Sigmoid colon (tissue), 7 donors: ENCODE data around the gene CXorf49. TPM values are rescaled to one million over a fixed set of nuclear protein-coding genes. Genes with fewer than 3 reads are reported as not detected.

Experiments
- DNase-seq: peaks from one replicate; pipeline ENCODE4 v3.0.0-alpha.2; 2019
- H3K27ac ChIP-seq, 4 donors: fragments of 200-600 bp; sonication (generic); one replicate each; pipeline ENCODE4 v1.5.1; 2016 to 2019; ENCODE audit warnings: mild to moderate bottlenecking in 1 of 4
- H3K27me3 ChIP-seq, 3 donors: fragments of 200-600 bp; sonication (generic); one replicate each; pipeline ENCODE4 v1.5.1; 2019; ENCODE audit warnings: mild to moderate bottlenecking in 1 of 3
- H3K36me3 ChIP-seq, 4 donors: fragments of 200-600 bp; sonication (generic); one replicate each; pipeline ENCODE4 v1.5.1; 2016 to 2019
- H3K4me1 ChIP-seq, 4 donors: fragments of 200-600 bp; sonication (generic); one replicate each; pipeline ENCODE4 v1.5.1; 2017 to 2019
- H3K4me3 ChIP-seq, 4 donors: fragments of 200-600 bp; sonication (generic); one replicate each; pipeline ENCODE4 v1.5.1; 2017 to 2019; ENCODE audit warnings: mild to moderate bottlenecking in 2 of 4, moderate library complexity in 1 of 4
- H3K9me3 ChIP-seq, 4 donors: fragments of 200-600 bp in 3 of 4; sonication (generic) in 3 of 4; one replicate each; pipeline versions ENCODE4 v1.5.1 to v1.6.1; 2013 to 2019
- CTCF ChIP-seq, 4 experiments: fragments of 450-650 bp in 3 of 4; fragments of 200-600 bp in 1 of 4; IDR thresholded peaks; one replicate each; pipeline ENCODE4 v1.5.1; 2016 to 2019; ENCODE audit warnings: antibody characterized with exemption in 4 of 4, mild to moderate bottlenecking in 3 of 4, moderate library complexity in 2 of 4
- EP300 ChIP-seq, 4 donors: sonication (generic); formaldehyde crosslinking; IDR thresholded peaks; one replicate each; pipeline ENCODE4 v1.6.1; 2017; ENCODE audit warnings: antibody characterized with exemption in 4 of 4
- POLR2A ChIP-seq, 2 donors: fragments of 450-650 bp; IDR thresholded peaks; one replicate each; pipeline ENCODE4 v1.6.1; 2016; ENCODE audit warnings: antibody characterized with exemption in 2 of 2, mild to moderate bottlenecking in 2 of 2, moderate library complexity in 2 of 2
- POLR2AphosphoS5 ChIP-seq, 4 donors: sonication (generic); formaldehyde crosslinking; IDR thresholded peaks; one replicate each; pipeline ENCODE4 v1.6.1; 2017; ENCODE audit warnings: antibody characterized with exemption in 4 of 4
- WGBS, 2 donors: extraction: QIAGEN DNeasy Blood & Tissue Kit; methylation state at CpG; one replicate each; pipeline ENCODE4 v1.1.7; 2013; 5-methylcytosine and 5-hydroxymethylcytosine counted together
- intact Hi-C: fragments of 100-400 bp; cut with DNase I; formaldehyde crosslinking; loops from one replicate; pipeline ENCODE4 v1.15.1; 2023
- polyA plus RNA-seq, 3 donors: library from polyadenylated mRNA; stranded (reverse); fragments of 200-250 nt; gene quantifications; one replicate each; pipeline ENCODE4 v1.2.3, GENCODE V29; 2013
- small RNA-seq, 3 donors: library from RNA; depleted of rRNA; stranded (forward); fragments of <200 nt; gene quantifications; one replicate each; pipeline ENCODE3, GENCODE V24; 2016
- total RNA-seq, 4 donors: library from RNA; depleted of rRNA; stranded (reverse); fragments of >200 nt; gene quantifications; one replicate each; pipeline ENCODE4 v1.1.0, GENCODE V29; 2016
- donor health status: healthy with polysubstance abuse.
- donor health status: Bipolar disorder and iron deficiency.
- donor health status: healthy.

CXorf49 gene
- total and polyA plus RNA-seq, 7 donors = not detected

DNA sequence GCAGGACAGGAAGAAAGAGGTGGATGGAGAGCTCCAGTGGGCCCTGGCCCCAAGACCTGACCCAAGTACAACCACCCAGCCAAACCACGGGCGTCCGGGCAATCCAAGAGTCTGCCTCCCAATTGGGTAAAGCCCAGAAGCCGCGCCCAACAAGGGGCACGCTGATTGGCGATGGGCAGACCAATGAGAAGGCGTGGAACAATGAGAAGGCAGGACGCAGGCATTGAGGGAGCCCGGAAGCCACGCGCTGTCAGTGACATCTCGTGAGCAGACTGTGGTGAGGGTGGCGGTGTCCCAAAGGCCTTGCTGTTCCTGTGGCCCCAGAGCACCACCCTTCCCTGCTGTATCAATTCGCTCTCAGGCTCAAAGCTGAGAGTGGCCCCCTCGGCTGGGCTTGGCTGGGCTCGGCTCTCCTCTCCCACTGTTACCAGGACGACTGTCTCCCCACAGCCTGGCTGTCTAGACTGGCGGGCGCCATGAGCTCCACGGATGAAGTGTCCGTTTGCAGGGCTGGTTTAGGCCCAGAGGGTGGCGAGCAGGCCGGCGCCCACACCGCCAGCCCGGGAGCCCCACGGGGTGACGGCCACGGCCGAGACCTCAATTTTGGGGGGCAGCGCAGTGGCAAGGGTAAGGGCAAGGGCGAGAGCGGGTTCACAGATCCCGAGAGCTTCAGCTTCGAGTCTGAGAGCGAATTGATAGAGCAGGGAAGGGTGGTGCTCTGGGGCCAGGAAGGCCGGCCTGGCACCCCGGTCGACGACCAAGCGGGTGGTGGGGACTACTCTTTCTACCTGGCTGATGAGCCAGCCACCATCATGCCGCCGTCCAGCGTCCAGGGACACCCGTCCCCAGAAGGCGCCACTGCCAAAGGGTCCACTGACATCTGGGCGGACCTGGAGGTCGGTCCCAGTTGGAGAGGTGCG, 50.5 kb downstream of the CXorf49 start, which contains the start of gene LOC101059915:
LOC101059915 (plus strand) TSS at position 219 of the 920 bp plus-strand sequence.
- Histone ChIP-seq H3K9me3 (no peaks in the 10 kb centered on the region), H3K27me3 (no peaks in the 10 kb centered on the region), H3K4me1 (no peaks in the 10 kb centered on the region), H3K36me3 (no peaks in the 10 kb centered on the region), H3K27ac (no peak within 1 kb of the TSS), H3K4me3 (no peak within 1 kb of the TSS)
- intact Hi-C loops = no loop called here
- no peak for TF ChIP-seq CTCF (IDR thresholded peaks at IDR 0.05)
- no peak for TF ChIP-seq POLR2AphosphoS5 (IDR thresholded peaks at IDR 0.05)
- TF ChIP-seq EP300 (IDR thresholded peaks at IDR 0.05) = no peak
- TF ChIP-seq POLR2A (IDR thresholded peaks at IDR 0.05) = no peak
- whole genome bisulfite sequencing, 2 donors = 96% methylated on average over 50 of the region's 50 CpGs
- no peak for DNase-seq

DNA sequence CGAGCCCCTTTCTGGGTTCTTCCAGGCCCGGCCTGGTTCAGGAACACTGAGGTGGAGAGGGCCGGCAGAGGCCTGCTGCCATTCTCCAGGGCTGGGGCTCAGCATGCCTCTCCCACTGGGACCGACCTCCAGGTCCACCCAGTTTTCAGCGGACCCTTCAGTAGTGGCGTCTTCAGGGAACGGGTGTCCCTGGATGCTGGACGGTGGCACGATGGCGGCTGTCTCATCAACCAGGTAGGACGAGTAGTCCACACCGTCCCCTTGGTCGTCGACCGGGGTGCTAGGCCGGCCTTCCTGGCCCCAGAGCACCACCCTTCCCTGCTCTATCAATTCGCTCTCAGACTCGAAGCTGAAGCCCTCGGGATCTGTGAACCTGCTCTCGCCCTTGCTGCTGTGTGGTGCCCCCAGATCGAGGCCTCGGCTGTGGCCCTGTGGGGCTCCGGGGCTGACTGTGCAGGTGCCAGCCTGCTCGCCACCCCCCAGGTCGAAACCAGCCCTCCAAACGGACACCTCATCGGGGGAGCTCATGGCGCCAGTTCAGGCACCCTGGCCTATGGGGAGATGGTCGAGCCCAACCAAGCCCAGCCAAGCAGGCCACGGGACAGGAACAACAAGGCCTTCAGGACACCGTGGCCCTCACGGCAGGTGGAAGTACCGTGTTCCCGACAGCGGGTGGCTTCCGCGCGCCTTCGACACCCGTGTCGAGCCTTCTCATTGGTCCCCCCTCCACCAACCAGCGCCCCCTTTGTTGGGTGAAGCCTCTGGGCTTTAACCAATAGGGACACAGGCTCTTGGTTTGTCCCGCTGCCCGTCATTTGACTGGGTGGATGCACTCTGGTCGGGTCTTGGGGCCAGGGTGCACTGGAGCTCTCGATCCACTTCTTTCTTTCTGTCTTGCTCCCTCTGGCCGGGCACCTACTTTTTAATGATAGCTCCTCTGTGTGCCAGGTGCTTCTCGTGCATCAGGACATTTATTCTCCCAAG, 51.6 kb downstream of the CXorf49 start:
- DNase-seq = no peak
- TF ChIP-seq EP300 (IDR thresholded peaks at IDR 0.05) (no peak), CTCF (IDR thresholded peaks at IDR 0.05) (no peak), POLR2A (IDR thresholded peaks at IDR 0.05) (no peak)
- Histone ChIP-seq H3K36me3 (no peaks in the 10 kb centered on the region), H3K9me3 (no peaks in the 10 kb centered on the region), H3K4me1 (no peaks in the 10 kb centered on the region), H3K27ac (no peak overlapping the region), H3K4me3 (no peak overlapping the region), H3K27me3 (no peaks in the 10 kb centered on the region)
- intact Hi-C loops = no loop called here
- whole genome bisulfite sequencing, 2 donors = 94 to 97% methylated on average over 48 of the region's 48 CpGs

- no peaks in the 10 kb centered on the region for H3K27me3 ChIP-seq
- H3K9me3 ChIP-seq = no peaks in the 10 kb centered on the region
- intact Hi-C loops = no loop called here
- no peak overlapping the region for H3K27ac ChIP-seq
- H3K4me3 ChIP-seq = no peak overlapping the region
- no peak for DNase-seq
- H3K36me3 ChIP-seq = no peaks in the 10 kb centered on the region
- no peaks in the 10 kb centered on the region for H3K4me1 ChIP-seq
- TF ChIP-seq CTCF (IDR thresholded peaks at IDR 0.05) (no peak), POLR2AphosphoS5 (IDR thresholded peaks at IDR 0.05) (no peak), POLR2A (IDR thresholded peaks at IDR 0.05) (no peak), EP300 (IDR thresholded peaks at IDR 0.05) (no peak)
- WGBS, 2 donors = 73 to 80% methylated on average over 10 of the region's 10 CpGs
Measured at GRCh38 chrX:71665747-71666146, 52.3 kb downstream of the CXorf49 start.

DNA sequence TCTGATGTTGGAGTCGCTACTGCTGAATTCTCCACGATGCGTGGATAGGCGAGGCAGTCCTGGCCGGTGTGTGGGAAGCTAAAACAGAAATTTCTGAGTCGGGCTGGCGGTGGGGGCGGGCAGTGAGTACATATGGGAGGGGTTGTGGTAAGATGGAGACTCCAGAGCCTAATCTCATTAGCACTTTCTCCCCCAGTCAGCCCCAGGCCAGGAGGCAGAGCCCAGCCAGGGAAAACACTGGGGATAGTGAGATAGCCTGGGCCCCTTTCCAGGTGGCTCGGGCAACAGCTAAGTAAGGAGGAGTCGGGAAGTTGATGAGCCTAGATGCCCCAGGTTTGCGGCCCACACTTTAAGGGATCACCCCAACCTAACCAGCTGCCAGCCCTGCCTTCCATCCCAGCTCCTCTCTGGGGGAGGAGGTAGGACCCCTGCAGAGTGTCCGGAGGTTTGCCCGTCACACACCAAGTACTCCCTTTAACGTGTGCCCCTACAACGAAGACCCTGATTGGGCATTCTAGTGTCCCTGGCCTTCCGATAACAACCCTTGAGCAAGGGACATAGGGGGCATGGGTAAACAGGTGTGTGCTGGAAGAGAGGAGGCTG, 53.1 kb downstream of the CXorf49 start:
- intact Hi-C loops = no loop called here
- Histone ChIP-seq H3K4me3 (no peak overlapping the region), H3K4me1 (no peaks in the 10 kb centered on the region), H3K27me3 (no peaks in the 10 kb centered on the region), H3K9me3 (no peaks in the 10 kb centered on the region), H3K36me3 (no peaks in the 10 kb centered on the region), H3K27ac (no peak overlapping the region)
- WGBS, 2 donors = 86 to 93% methylated on average over 16 of the region's 16 CpGs
- TF ChIP-seq POLR2A (IDR thresholded peaks at IDR 0.05) (no peak), POLR2AphosphoS5 (IDR thresholded peaks at IDR 0.05) (no peak), EP300 (IDR thresholded peaks at IDR 0.05) (no peak), CTCF (IDR thresholded peaks at IDR 0.05) (no peak)
- DNase-seq = no peak

Small RNA genes lying within 50 kb of the gene (small RNA-seq; reads per million reads assigned to genes)
- gene BX276092.4 = 0 reads per million in 3 donors
- gene BX276092.6 = 0 reads per million in 3 donors
- gene BX276092.8 = 0 reads per million in 3 donors

Other genes with a start within 250 kb of the CXorf49 start
- gene OGT, start 185.2 kb downstream of the CXorf49 start, total RNA-seq = 100 to 1,000 TPM; 104 to 201 (median 122) TPM
- gene OGT, start 185.2 kb downstream of the CXorf49 start, polyA plus RNA-seq = 10 to 100 TPM in 1 of 3 donors, 1 to 10 TPM in 2; 7.8 to 52.5 (median 8.6) TPM
- 1 to 10 TPM; 1.4 to 5.0 (median 3.9) TPM for gene GCNA, start 139.8 kb downstream of the CXorf49 start, total RNA-seq
- 1 to 10 TPM in 1 of 3 donors, under 1 TPM in 2; 0.60 to 1.5 (median 0.69) TPM for gene GCNA, start 139.8 kb downstream of the CXorf49 start, polyA plus RNA-seq
- gene CXCR3, start 99.8 kb downstream of the CXorf49 start, total RNA-seq = not detected
- gene CXCR3, start 99.8 kb downstream of the CXorf49 start, polyA plus RNA-seq = 1 to 10 TPM in 1 of 3 donors, under 1 TPM in 2; 0.60 to 6.5 (median 0.69) TPM
- not detected for gene CXorf49B, start 45.1 kb upstream of the CXorf49 start, total RNA-seq
- gene CXorf49B, start 45.1 kb upstream of the CXorf49 start, polyA plus RNA-seq = not detected
- gene NHSL2, start 192.6 kb upstream of the CXorf49 start, total RNA-seq = 10 to 100 TPM in 3 of 4 donors, 1 to 10 TPM in 1; 8.1 to 21.3 (median 10.7) TPM
- 1 to 10 TPM in 1 of 3 donors, under 1 TPM in 2; under 0.01 to 2.1 (median under 0.01) TPM for gene NHSL2, start 192.6 kb upstream of the CXorf49 start, polyA plus RNA-seq